Lower leg skin (tissue), 4 donors: ENCODE data around the gene MMP10. TPM values are rescaled to one million over a fixed set of nuclear protein-coding genes. Genes with fewer than 3 reads are reported as not detected.

Source experiments
- DNase-seq, 2 donors: peaks; one replicate each; pipeline ENCODE4 v3.0.0-alpha.2; 2019; ENCODE audit warnings: low spot score in 2 of 2
- H3K4me3 ChIP-seq: fragments of 200-600 bp; sonication (generic); 2 replicates; pipeline ENCODE4 v1.5.1; 2017; ENCODE audit warnings: mild to moderate bottlenecking, low read depth; ENCODE audit not compliant: poor library complexity, severe bottlenecking
- POLR2A ChIP-seq, 2 donors: fragments of 450-650 bp; IDR thresholded peaks; one replicate each; pipeline ENCODE4 v1.6.1; 2016 to 2017; ENCODE audit warnings: antibody characterized with exemption in 2 of 2, mild to moderate bottlenecking in 1 of 2, moderate library complexity in 1 of 2
- WGBS, 2 donors: methylation state at CpG; one replicate each; pipeline ENCODE4 v1.1.5; 2018; 5-methylcytosine and 5-hydroxymethylcytosine counted together
- intact Hi-C: fragments of 100-400 bp; cut with DNase I; formaldehyde crosslinking; loops from one replicate; pipeline ENCODE4 v1.15.0; 2023; ENCODE audit warnings: low total_unique reads
- total RNA-seq, 4 donors: library from RNA; depleted of rRNA; stranded (reverse); fragments of >200 nt; gene quantifications; one replicate each; pipeline ENCODE4 v1.1.0, GENCODE V29; 2016
- TF ChIP-seq, protein P1 (sequence below), 3 donors: fragments of 450-650 bp; IDR thresholded peaks; one replicate each; pipeline ENCODE4 v1.5.1; 2016; ENCODE audit warnings: antibody characterized with exemption in 3 of 3, mild to moderate bottlenecking in 3 of 3, moderate library complexity in 2 of 3

MMP10 gene
- total RNA-seq: not detected

DNA sequence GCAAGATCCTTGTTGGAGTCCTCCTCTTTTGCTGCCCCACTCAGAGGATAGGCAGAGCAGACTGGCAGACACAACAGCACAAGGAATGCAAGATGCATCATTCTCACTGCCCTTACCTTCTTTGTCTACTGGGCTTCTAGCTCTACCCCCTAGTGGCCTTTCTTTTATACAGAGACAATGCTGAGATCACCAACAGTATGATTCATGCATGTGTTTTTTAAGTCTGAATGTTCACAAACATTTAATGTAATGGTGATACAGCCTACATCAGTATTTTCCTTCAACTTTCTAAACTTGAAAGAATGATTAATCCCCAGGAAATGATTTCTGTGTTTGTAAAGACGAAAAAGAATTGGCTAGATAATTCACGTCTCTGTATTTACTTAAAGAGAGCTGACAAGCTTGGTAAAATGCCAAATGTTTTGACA lies at the start of gene MMP10:
MMP10 (minus strand) TSS at position 138 of the 428 bp plus-strand sequence; CDS start at position 101, 37 bp downstream.
- TF ChIP-seq POLR2A (IDR thresholded peaks at IDR 0.05): no peak
- H3K4me3 ChIP-seq: no peak within 1 kb of the TSS
- WGBS, 2 donors: 10 to 12% methylated on average over 2 of the region's 2 CpGs
- intact Hi-C loops: no loop called here
- DNase-seq: no peak

DNA sequence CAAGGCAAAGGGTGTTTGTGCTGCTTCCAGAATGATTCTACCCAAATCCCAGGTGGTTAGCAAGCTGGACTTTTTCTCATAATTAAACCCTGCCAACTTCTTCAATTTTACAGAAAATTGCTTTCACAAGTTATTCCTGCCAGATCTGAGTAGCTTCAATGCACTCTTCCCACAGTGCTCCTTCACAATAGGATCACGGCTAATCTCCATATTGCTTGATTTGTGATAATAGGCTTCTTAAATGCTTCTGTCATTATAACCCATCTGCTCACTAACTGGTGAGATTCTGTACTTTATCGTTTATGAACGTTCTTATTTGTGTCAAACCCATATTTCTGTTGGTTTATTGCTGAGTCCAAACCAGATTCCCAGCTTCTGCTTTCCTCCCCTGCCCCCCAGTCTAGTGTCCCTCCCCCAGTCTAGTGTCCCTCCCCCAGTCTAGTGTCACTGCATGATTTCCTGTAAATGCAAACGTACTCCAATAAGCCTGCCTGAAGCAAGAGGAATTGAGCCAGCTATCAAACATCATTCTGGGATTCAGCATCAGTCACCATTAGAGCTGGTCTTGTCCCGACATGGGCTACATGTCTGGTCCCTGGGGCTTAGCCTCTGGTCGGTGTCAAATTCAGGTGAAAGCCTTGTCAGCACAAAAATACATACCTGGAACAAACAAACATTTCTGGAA lies 49.0 kb upstream of the MMP10 start:
- no peak overlapping the region for H3K4me3 ChIP-seq
- TF ChIP-seq POLR2A (IDR thresholded peaks at IDR 0.05): no peak
- TF ChIP-seq, protein P1, sequence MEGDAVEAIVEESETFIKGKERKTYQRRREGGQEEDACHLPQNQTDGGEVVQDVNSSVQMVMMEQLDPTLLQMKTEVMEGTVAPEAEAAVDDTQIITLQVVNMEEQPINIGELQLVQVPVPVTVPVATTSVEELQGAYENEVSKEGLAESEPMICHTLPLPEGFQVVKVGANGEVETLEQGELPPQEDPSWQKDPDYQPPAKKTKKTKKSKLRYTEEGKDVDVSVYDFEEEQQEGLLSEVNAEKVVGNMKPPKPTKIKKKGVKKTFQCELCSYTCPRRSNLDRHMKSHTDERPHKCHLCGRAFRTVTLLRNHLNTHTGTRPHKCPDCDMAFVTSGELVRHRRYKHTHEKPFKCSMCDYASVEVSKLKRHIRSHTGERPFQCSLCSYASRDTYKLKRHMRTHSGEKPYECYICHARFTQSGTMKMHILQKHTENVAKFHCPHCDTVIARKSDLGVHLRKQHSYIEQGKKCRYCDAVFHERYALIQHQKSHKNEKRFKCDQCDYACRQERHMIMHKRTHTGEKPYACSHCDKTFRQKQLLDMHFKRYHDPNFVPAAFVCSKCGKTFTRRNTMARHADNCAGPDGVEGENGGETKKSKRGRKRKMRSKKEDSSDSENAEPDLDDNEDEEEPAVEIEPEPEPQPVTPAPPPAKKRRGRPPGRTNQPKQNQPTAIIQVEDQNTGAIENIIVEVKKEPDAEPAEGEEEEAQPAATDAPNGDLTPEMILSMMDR (IDR thresholded peaks at IDR 0.05): no peak
- DNase-seq: no peak
- intact Hi-C loops: no loop called here
- 31 to 44% methylated on average over 6 of the region's 6 CpGs for WGBS, 2 donors

DNA sequence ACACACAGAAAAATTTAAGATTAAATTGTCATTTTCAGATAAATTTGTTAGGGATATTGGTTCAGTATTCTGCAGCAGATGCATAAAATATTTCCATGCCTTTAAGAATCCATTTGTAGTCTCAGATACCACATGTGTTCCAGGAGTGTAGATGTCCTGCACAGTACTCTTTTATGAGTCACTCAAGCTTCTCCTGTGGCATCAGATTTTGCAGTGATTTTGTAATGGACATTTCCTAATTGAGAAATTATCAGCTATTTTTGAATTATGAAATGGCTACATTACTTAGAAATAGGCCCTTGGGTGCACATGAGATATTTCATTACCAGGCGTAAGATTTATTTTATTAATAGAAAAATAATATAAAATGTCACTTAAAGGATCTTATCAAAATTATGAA lies 44.1 kb upstream of the MMP10 start:
- no peak for DNase-seq
- H3K4me3 ChIP-seq: no peak overlapping the region
- 98% methylated on average over 1 of the region's 1 CpG for WGBS, 2 donors
- intact Hi-C loops: no loop called here
- TF ChIP-seq POLR2A (IDR thresholded peaks at IDR 0.05): no peak
- TF ChIP-seq, protein P1 (IDR thresholded peaks at IDR 0.05): no peak

DNA sequence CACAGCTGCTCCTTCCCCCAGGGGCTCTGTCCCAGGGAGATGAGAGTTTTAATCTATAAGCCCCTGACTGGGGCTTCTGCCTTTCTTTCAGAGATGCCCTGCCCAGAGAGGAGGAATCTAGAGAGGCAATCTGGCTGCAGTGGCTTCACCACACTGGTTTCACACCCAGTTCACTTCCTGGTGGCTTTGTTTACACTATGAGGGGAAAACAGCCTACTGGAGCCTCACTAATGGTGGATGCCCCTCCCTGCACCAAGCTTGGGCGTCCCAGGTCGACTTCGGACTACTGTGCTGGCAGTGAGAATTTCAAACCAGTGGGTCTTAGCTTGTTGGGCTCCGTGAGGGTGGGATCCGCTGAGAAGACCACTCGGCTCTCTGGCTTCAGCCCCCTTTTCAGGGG lies 39.1 kb upstream of the MMP10 start:
- no peak overlapping the region for H3K4me3 ChIP-seq
- intact Hi-C loops: no loop called here
- no peak for DNase-seq
- 79 to 80% methylated on average over 6 of the region's 6 CpGs for WGBS, 2 donors
- no peak for TF ChIP-seq POLR2A (IDR thresholded peaks at IDR 0.05)
- TF ChIP-seq, protein P1 (IDR thresholded peaks at IDR 0.05): no peak

DNA sequence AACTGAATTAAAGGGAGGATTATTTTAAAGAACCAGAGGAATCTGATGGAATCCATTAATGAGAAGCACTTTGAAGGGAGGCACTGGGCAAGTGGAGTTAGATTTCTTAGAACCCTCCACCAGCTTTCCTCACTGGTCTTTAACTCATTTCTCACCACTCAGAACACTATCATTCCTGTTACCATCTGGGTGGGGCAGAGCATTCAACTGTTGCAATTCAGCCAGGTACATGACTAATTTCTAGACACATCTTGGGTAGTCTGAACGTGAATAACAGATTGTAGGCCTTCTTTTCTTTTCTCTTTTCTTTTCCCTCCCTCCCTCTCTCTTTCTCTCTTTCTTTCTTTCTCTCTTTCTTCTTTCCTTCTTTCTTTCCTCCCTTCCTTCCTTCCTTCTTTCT lies 33.1 kb upstream of the MMP10 start:
- intact Hi-C loops: no loop called here
- DNase-seq: no peak
- no peak for TF ChIP-seq POLR2A (IDR thresholded peaks at IDR 0.05)
- TF ChIP-seq, protein P1 (IDR thresholded peaks at IDR 0.05): no peak
- 52 to 61% methylated on average over 1 of the region's 1 CpG for WGBS, 2 donors
- no peak overlapping the region for H3K4me3 ChIP-seq

DNA sequence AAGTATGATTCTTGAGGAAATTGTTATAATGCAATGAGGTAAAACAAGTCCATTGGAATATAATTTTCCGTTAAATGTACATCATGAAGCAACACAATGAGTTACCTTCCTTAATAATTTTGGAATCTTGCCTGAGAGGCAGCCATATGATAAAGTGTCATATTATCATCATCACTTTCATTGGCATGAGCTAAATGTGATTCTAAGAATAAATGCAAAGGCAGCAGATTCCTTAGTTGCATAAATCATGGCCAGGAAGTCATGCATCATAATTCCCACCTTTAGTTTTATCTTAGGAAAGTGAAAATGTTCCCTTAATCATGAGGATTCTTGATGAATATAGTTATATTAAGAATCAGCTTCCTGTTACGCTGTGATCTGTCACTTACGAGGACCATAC lies 31.8 kb upstream of the MMP10 start:
- H3K4me3 ChIP-seq: no peak overlapping the region
- 65 to 66% methylated on average over 3 of the region's 3 CpGs for WGBS, 2 donors
- no peak for DNase-seq
- TF ChIP-seq, protein P1 (IDR thresholded peaks at IDR 0.05): no peak
- no peak for TF ChIP-seq POLR2A (IDR thresholded peaks at IDR 0.05)
- intact Hi-C loops: no loop called here
